ENCODE data around the gene BCL7A.

BCL7A gene

DNA sequence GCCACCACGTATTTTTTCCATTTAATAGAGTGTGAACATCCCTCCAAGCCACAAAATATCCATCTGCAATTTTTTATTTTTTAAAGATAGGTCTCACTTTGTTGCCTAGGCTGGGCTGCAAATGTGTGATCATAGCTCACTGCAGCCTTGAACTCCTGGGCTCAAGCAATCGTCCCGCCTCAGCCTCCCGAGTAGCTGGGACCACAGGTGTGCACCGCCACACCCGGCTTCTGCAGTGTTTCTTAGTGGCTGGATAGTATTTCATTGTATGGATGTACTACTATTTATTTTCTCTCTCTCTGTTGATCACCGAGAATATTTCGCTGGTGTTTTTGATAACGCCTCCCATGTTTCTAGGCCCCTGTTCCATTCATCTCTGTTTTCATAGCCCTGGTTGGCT is 74.3 kb downstream of the BCL7A start:
- Histone ChIP-seq H3K9me3 (replicated peaks; ENCODE audit: insufficient read depth, low read length) (no peaks in the 10 kb centered on the region), H3K4me3 (ENCODE audit: low read length) (no peak overlapping the region), H3K4me1 (ENCODE audit: low read length) (no peaks in the 10 kb centered on the region), H2AFZ (ENCODE audit: low read length) (no peak overlapping the region), H3K27ac (ENCODE audit: low read length) (no peak overlapping the region), H3K9me2 (replicated peaks; ENCODE audit: insufficient read depth, low read length) (no peaks in the 10 kb centered on the region), H4K20me1 (ENCODE audit: insufficient read depth, low read length) (no peaks in the 10 kb centered on the region; the same call in 1 of the 2 replicates), H3K9ac (ENCODE audit: low read length) (no peak overlapping the region), H3F3A (ENCODE audit: insufficient read depth, low read length) (no peaks in the 10 kb centered on the region), H3K27me3 (replicated peaks; ENCODE audit: insufficient read depth, low read length) (no peaks in the 10 kb centered on the region), H3K4me2 (ENCODE audit: low read depth, low read length) (no peak overlapping the region), H3K36me3 (replicated peaks; ENCODE audit: insufficient read depth, low read length) (no peaks in the 10 kb centered on the region), H3K79me2 (ENCODE audit: low read length) (peaks cover 95% of the 10 kb centered on the region)
- TF ChIP-seq, protein P1, sequence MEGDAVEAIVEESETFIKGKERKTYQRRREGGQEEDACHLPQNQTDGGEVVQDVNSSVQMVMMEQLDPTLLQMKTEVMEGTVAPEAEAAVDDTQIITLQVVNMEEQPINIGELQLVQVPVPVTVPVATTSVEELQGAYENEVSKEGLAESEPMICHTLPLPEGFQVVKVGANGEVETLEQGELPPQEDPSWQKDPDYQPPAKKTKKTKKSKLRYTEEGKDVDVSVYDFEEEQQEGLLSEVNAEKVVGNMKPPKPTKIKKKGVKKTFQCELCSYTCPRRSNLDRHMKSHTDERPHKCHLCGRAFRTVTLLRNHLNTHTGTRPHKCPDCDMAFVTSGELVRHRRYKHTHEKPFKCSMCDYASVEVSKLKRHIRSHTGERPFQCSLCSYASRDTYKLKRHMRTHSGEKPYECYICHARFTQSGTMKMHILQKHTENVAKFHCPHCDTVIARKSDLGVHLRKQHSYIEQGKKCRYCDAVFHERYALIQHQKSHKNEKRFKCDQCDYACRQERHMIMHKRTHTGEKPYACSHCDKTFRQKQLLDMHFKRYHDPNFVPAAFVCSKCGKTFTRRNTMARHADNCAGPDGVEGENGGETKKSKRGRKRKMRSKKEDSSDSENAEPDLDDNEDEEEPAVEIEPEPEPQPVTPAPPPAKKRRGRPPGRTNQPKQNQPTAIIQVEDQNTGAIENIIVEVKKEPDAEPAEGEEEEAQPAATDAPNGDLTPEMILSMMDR (IDR thresholded peaks at IDR 0.05; ENCODE audit: low read length) = no peak
- TF ChIP-seq EZH2phosphoT487 (IDR thresholded peaks at IDR 0.05; ENCODE audit: low read length) (no peak), EZH2 (optimal IDR thresholded peaks at IDR 0.05; ENCODE audit: low read depth, low read length) (no peak)
- DNase-seq = no peak

DNA sequence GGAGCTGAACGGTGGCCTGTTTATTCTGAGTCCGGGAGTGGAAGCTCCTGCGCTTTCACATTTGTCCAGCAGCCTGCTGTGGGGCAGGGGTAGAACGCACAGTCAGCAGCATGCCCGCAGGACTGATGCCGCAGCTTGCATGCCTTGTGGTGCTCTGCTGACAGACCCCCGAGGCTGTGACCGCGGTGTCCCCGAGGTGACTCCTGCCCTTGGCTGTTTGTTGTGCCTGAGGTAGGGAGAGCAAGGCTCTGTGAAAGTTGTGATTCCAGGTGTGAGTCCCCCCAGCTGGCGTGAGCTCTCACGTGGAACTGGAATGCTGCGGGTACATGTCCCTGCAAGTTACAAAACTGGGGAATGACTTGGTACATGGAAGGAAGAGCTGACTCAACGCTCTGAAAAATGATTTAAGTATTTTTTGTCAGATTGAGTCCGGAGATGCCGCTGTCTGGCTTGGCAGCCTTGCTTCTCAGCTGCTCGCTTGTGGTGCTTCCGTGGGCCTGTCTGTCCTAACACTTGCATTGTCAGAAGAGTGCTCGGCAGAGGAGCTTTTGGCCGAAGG is 75.0 kb downstream of the BCL7A start:
- TF ChIP-seq, protein P1 (IDR thresholded peaks at IDR 0.05; ENCODE audit: low read length) = no peak
- no peak for TF ChIP-seq EZH2phosphoT487 (IDR thresholded peaks at IDR 0.05; ENCODE audit: low read length)
- TF ChIP-seq EZH2 (optimal IDR thresholded peaks at IDR 0.05; ENCODE audit: low read depth, low read length) = no peak
- Histone ChIP-seq H3F3A (ENCODE audit: insufficient read depth, low read length) (no peaks in the 10 kb centered on the region), H3K36me3 (replicated peaks; ENCODE audit: insufficient read depth, low read length) (no peaks in the 10 kb centered on the region), H3K27ac (ENCODE audit: low read length) (no peak overlapping the region), H4K20me1 (ENCODE audit: insufficient read depth, low read length) (no peaks in the 10 kb centered on the region; the same call in 1 of the 2 replicates), H3K9me2 (replicated peaks; ENCODE audit: insufficient read depth, low read length) (no peaks in the 10 kb centered on the region), H2AFZ (ENCODE audit: low read length) (no peak overlapping the region), H3K9ac (ENCODE audit: low read length) (no peak overlapping the region), H3K27me3 (replicated peaks; ENCODE audit: insufficient read depth, low read length) (no peaks in the 10 kb centered on the region), H3K4me1 (ENCODE audit: low read length) (no peaks in the 10 kb centered on the region), H3K4me2 (ENCODE audit: low read depth, low read length) (no peak overlapping the region), H3K4me3 (ENCODE audit: low read length) (no peak overlapping the region), H3K79me2 (ENCODE audit: low read length) (peaks cover 92% of the 10 kb centered on the region), H3K9me3 (replicated peaks; ENCODE audit: insufficient read depth, low read length) (no peaks in the 10 kb centered on the region)
- no peak for DNase-seq

DNA sequence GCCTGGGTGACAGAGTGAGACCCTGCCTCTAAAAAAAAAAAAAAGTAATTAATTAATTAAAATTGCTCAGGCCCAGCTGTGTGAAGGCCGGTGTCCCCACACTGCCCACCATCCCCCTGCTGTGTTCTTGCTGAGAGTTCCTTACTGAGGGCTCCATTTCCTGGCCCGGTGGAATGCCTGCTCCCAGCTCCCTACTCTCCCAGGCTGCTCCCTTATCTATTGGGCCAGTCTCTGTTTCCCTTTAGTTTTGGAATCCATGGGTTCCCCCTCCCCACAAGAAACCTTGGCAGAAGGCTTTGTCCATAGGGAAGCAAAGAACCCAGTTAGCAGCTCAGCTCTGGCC is 75.9 kb downstream of the BCL7A start:
- H3K27ac ChIP-seq (ENCODE audit: low read length) = no peak overlapping the region
- H3K4me3 ChIP-seq (ENCODE audit: low read length) = no peak overlapping the region
- no peaks in the 10 kb centered on the region for H3K27me3 ChIP-seq (replicated peaks; ENCODE audit: insufficient read depth, low read length)
- H3K4me2 ChIP-seq (ENCODE audit: low read depth, low read length) = no peak overlapping the region
- H3K9ac ChIP-seq (ENCODE audit: low read length) = no peak overlapping the region
- H4K20me1 ChIP-seq (ENCODE audit: insufficient read depth, low read length) = no peaks in the 10 kb centered on the region; the same call in 1 of the 2 replicates
- H3K4me1 ChIP-seq (ENCODE audit: low read length) = no peaks in the 10 kb centered on the region
- no peak for DNase-seq
- no peak overlapping the region for H2AFZ ChIP-seq (ENCODE audit: low read length)
- no peaks in the 10 kb centered on the region for H3F3A ChIP-seq (ENCODE audit: insufficient read depth, low read length)
- TF ChIP-seq, protein P1 (IDR thresholded peaks at IDR 0.05; ENCODE audit: low read length) = no peak
- TF ChIP-seq EZH2phosphoT487 (IDR thresholded peaks at IDR 0.05; ENCODE audit: low read length) (no peak), EZH2 (optimal IDR thresholded peaks at IDR 0.05; ENCODE audit: low read depth, low read length) (no peak)
- H3K9me2 ChIP-seq (replicated peaks; ENCODE audit: insufficient read depth, low read length) = no peaks in the 10 kb centered on the region
- H3K9me3 ChIP-seq (replicated peaks; ENCODE audit: insufficient read depth, low read length) = no peaks in the 10 kb centered on the region
- H3K79me2 ChIP-seq (ENCODE audit: low read length) = peaks cover 91% of the 10 kb centered on the region
- no peaks in the 10 kb centered on the region for H3K36me3 ChIP-seq (replicated peaks; ENCODE audit: insufficient read depth, low read length)
